HG03342 (cell line): ENCODE results near the gene NPHS1.
"Not testable (repeated sequence)": the region's sequence is repeated elsewhere in the genome, so short reads cannot be mapped to it uniquely, and the experiment has no call there.

ENCODE experiments used
- ATAC-seq: cut with Tn5 transposase; IDR thresholded peaks from one replicate; pipeline ENCODE4 v1.9.1; 2021; ENCODE audit warnings: mild to moderate bottlenecking, moderate library complexity; ENCODE audit not compliant: unreplicated experiment

Gene NPHS1

GRCh38 chr19:35813043-35813890 lies 39.0 kb downstream of the NPHS1 start:
- ATAC-seq = no peak

- ATAC-seq = no peak
These were observed 39.9 kb downstream of the NPHS1 start, which contains the start of gene PRODH2 for GRCh38 chr19:35812220-35813042. TSS of gene PRODH2 (minus strand) at chr19:35812845. CDS start at chr19:35812805, 40 bp downstream.

DNA sequence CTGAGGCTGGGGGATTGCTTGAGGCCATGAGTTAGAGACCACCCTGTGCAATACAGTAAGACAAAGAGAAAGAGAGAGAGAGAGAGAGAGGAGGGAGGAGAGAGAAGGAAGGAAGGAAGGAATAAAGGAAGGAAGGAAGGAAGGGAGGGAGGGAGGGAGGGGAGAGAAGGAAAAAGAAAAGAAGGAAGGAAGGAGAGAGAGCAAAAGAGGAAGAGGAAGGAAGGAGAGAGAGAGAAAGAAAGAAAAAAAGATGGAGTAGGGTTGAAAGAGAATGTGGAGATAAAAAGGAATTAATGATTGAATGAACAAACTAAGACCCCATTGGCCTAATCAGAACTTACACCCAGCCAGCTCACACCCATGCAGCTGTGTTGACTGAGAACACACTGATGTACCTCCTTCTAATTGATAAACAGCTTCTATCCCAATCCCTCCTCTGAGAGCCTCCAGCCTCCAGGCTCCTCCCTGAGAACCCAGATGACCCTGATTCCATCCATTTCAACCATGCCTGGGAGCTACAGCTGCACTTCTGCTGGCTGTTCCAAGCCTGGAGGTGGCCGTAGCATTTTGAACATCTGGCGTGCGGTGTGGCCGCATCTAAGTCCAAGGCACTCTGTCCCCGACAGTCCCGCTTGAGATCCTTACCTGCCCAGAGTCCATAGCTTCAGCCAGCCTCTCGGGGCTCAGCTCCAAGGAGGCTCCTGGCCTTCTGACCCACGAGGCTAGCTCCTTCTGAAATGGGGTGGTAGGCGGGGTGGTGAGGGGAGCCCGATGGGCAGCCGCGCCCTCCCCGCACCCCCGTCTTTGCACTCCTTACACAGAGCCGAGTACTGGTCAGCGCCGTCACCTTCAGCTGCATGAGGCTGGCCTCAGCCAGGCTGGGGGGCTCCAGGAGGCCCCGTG lies 40.7 kb downstream of the NPHS1 start:
- ATAC-seq = no peak

- no peak for ATAC-seq
These were observed 44.7 kb downstream of the NPHS1 start for GRCh38 chr19:35807633-35808032.

DNA sequence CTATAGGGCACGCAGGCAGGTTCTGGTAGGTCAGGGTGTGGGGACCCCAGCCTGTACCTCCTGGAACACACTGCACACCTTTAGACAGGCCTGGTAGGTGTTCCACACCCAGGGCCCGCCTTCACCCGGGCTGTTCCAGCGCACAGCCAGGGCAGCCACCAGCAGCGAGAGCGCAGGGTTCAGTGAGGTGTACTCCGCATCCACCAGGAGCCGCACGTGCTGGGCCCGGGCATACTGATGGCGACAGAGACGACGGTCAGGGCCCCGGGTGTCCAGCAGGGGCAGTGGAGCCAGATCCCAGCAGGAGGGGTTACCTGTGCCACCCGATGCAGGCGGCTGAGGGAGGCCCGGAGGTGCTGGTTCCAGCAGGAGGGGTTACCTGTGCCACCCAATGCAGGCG lies 45.7 kb downstream of the NPHS1 start:
- ATAC-seq = no peak

- ATAC-seq = no peak
These were observed 46.7 kb downstream of the NPHS1 start for GRCh38 chr19:35805526-35806102.

GRCh38 chr19:35801828-35802227 lies 50.5 kb downstream of the NPHS1 start:
- no peak for ATAC-seq

DNA sequence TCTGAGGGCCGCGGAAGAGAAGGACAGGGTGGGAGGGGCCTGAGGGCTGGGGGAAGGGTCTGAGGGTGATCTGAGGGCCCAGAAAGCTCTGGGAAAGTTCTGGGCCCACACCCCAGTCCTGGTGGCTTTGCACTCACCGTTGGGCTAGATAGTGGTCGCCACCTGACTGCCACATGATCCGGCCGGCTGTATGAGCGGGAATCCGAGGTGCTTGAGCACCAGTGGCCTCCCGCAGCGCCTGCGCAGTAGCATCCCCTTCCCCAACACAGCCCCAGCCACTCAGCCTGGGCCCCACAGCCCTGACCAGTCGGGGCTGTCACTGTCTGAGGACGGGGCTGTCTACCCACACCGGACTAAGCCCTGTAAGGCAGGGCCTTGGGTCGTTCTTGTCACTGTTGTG lies 54.6 kb downstream of the NPHS1 start:
- no peak for ATAC-seq

GRCh38 chr19:35796645-35797542 lies 55.4 kb downstream of the NPHS1 start:
- no peak for ATAC-seq

GRCh38 chr19:35795564-35795963 lies 56.7 kb downstream of the NPHS1 start:
- not testable (repeated sequence) for ATAC-seq

- ATAC-seq = no peak
These were observed 58.7 kb downstream of the NPHS1 start for GRCh38 chr19:35793381-35794165.

DNA sequence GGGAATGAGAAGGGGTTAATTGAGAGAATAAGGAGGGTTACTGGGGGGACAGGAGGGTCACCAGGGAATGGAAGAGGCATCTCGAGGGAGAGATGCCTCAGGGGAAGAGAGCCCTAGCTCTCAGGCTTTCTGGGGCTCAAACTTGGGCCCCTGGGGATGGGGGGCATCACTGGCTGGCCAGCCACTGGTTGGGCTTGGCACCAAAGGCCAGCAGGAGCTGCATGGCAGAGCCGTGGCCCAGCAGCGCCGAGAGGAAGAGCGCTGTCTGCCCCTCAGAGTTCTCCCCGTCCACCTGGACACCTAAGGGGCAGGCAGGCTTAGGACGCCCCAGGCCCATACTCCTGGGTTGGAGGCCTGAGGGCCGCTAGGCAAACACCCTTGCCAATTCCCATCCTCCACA lies 59.4 kb downstream of the NPHS1 start:
- no peak for ATAC-seq

DNA sequence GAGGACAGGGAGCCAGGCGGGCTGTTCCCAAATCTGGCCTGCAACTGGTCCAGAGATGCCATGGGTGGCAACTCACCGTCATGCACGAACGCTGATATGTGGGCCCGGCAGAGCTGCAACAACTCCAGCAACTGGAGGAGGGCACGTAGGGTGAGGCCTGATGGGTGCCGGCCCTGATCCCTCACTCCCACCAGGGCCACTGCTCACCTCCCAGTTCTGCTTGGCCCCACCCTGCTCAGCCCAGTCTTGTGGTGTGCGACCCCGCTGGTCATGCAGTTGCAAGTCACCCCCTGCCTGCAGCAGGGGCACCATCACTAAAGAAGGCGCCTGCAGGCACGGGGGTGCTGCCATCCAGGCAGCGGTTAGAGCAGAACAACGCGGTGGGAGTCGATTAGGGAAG lies 60.0 kb downstream of the NPHS1 start:
- ATAC-seq = no peak

- no peak for ATAC-seq
These were observed 60.5 kb downstream of the NPHS1 start for GRCh38 chr19:35791814-35792279.

DNA sequence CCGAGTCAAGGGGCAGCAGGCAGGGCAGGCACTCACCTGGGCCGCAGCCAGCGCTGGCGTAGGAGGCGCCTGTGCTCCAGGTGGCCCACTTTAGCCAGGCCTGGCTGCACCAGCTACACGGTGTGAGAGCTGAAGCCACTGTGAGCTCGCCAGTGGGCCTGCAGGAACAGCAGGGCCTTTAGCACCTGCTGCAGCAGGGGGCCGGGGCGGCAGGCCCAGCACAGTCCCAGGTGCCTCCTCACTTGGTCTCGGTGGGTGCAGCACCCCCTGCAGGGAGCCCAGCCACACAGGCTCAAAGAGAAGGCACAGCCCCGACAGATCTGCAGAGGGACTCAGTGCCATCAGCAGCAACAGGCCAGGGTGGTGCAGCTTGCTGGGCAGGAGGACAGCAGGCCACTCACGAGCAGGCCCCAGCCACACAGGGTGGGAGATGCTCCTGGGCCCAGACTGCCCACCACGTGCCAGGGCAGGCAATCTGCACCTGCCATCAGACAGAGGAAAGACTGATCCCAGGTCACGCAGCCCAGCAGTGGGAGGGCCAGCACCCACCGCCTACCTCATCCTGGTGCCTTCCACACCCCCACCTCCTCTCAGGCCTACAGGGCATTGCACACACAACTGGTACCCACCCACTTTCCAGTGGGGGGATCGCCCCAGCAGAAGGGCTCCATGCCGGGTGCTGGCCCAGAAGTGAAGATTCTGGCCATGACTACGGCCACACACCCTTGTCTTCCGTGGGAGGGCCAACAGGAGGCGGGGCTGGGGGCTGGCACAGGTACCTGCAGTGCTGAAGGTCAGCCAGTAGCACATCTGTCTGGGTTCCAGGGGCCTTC lies 61.1 kb downstream of the NPHS1 start:
- no peak for ATAC-seq

GRCh38 chr19:35789978-35790944 lies 62.0 kb downstream of the NPHS1 start:
- no peak for ATAC-seq
